T-helper 2 cell treated with Interferon-gamma antibody and Interleukin-4, amounts not matched to agents 5 μg/mL and 100 μg/mL, for 36 hours (primary cell): ENCODE data around the gene SYCP2.

Experiments used
- DNase-seq: peaks from one replicate; pipeline ENCODE4 v3.0.0; 2021; ENCODE audit warnings: low spot score
- H3K27ac Mint-ChIP-seq: one replicate; pipeline ENCODE4 v1.8.0; 2021; ENCODE audit warnings: mild to moderate bottlenecking, mixed read lengths
- H3K27me3 Mint-ChIP-seq: one replicate; pipeline ENCODE4 v1.8.0; 2021; ENCODE audit warnings: low read depth, mixed read lengths
- H3K36me3 Mint-ChIP-seq: one replicate; pipeline ENCODE4 v1.8.0; 2021; ENCODE audit warnings: low read depth, mixed read lengths
- H3K4me1 Mint-ChIP-seq: one replicate; pipeline ENCODE4 v1.8.0; 2021; ENCODE audit warnings: low read depth, mixed read lengths
- H3K4me3 Mint-ChIP-seq: one replicate; pipeline ENCODE4 v1.8.0; 2022; ENCODE audit warnings: mild to moderate bottlenecking, moderate library complexity, mixed read lengths
- H3K9me3 Mint-ChIP-seq: one replicate; pipeline ENCODE4 v1.8.0; 2021; ENCODE audit warnings: mixed read lengths

The SYCP2 gene

DNA sequence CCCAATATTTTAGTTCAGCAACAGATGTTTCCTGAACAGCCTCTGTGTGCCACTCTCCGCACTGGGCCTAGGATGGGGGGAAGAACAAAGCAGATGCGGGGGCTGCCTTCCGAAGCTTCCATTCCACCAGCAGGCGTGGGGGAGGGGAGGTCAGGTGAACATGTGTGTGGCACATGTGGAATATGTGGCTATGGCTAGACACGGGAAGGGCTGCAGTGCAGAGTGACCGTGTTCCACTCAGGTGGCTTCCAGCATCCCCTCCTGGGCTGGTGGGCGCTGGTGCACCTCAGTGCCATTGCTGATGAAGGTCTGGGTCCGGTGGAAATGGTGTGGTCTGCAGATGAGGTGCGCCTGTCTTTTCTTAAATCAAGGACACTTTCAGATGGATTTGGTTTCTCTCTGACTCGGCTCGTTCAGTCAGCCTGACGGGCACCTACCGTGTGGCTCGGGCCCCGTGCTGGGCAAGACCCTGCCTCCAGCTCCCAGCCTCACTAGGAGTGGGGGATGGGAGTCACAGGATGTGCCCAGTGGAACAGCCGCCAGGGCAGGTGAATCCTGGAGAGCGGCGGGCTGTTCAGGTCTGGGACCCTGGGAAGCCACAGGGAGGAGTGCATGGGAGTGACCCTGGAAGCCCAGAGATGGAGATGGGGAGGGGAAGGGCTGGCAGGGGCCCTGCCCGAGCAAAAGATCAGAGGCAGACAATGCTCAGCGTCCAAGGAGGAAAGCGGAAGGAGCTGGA, 111.0 kb downstream of the SYCP2 start:
- no peaks in the 10 kb centered on the region for H3K36me3 Mint-ChIP-seq
- H3K4me1 Mint-ChIP-seq: no peaks in the 10 kb centered on the region
- no peak overlapping the region for H3K27ac Mint-ChIP-seq
- no peaks in the 10 kb centered on the region for H3K27me3 Mint-ChIP-seq
- DNase-seq: no peak
- no peaks in the 10 kb centered on the region for H3K9me3 Mint-ChIP-seq
- H3K4me3 Mint-ChIP-seq: no peak overlapping the region

- Mint-ChIP-seq H3K27ac (no peak overlapping the region), H3K4me1 (no peaks in the 10 kb centered on the region), H3K9me3 (no peaks in the 10 kb centered on the region), H3K27me3 (no peaks in the 10 kb centered on the region), H3K36me3 (no peaks in the 10 kb centered on the region), H3K4me3 (no peak overlapping the region)
- DNase-seq: no peak
Observed at GRCh38 chr20:59821788-59822187, 111.6 kb downstream of the SYCP2 start.

GRCh38 chr20:59821201-59821600, 112.2 kb downstream of the SYCP2 start:
- Mint-ChIP-seq H3K36me3 (no peaks in the 10 kb centered on the region), H3K27ac (no peak overlapping the region)

DNA sequence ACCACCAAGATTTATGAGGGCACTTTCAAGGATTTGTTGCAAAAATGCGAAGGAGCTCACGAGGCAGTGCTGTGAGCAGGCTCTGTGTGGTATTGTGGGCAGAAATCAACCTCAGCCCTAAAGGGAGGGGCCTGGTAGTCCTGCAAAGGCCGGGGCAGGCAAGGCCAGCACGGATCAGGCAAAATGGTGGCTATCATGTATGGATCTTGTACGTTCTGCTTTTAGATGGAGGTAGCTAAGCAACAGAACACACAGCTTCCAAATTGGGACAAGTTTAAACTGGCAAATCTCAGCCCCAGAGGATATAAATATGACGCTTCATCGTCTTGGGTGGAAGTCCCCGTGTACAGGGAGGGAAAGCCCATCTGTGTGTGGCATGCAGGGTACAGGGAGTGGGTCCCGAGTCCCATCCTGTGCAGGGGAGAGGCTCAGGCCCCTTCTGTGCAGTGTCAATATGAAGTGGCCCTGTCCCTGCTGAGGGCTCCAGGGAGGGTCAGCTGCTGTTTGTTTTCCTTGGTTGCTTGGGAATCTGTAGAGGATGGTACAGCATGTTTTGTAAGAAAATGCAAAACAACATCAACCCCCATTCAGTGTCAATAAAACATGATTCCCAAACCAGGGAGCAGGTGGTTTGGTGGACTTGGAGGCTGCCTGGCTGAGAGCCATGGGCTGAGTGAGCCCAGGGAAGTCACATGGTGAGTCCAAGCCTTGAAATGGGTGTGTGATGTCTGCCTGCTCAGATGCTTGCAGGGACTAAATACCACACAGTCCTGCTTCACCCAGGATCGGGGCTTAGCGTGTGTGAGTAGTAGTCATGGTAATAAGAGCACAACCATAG, 113.0 kb downstream of the SYCP2 start:
- H3K36me3 Mint-ChIP-seq: no peaks in the 10 kb centered on the region
- no peak overlapping the region for H3K4me3 Mint-ChIP-seq
- no peak overlapping the region for H3K27ac Mint-ChIP-seq
- no peaks in the 10 kb centered on the region for H3K9me3 Mint-ChIP-seq
- DNase-seq: no peak
- no peaks in the 10 kb centered on the region for H3K27me3 Mint-ChIP-seq
- H3K4me1 Mint-ChIP-seq: no peaks in the 10 kb centered on the region

More at GRCh38 chr20:59821201-59821600, 112.2 kb downstream of the SYCP2 start:
- no peak overlapping the region for H3K4me3 Mint-ChIP-seq
- no peaks in the 10 kb centered on the region for H3K4me1 Mint-ChIP-seq
- no peaks in the 10 kb centered on the region for H3K9me3 Mint-ChIP-seq
- DNase-seq: no peak
- H3K27me3 Mint-ChIP-seq: no peaks in the 10 kb centered on the region

DNA sequence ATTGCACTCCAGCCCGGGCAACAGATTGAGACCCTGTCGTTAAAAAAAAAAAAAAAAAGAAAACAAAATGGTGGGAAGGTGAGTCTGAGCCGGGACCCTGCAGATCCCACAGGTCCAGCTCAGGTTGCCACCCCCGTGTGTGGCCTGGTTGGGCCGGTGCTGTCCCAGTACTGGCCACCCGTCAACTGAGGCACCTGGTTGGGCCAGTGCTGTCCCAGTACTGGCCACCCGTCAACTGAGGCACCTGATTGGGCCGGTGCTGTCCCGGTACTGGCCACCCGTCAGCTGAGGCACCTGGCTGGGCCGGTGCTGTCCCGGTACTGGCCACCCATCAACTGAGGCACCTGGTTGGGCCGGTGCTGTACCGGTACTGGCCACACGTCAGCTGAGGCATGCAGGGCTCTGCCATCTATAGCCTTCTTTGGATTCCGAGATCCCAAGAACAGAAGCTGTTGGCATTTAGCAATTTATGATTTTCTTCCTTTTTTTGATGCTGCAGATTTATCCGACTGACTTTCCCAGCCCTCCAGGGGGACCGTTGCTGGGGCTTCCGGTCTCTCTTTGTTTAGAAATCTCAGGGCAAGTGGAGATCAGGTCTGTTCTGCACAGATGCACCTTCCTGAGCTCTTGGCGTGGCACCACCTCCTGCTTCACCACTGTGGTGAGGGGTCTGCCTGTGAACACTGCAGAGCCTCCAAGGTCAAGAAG, 113.8 kb downstream of the SYCP2 start:
- Mint-ChIP-seq H3K27me3 (no peaks in the 10 kb centered on the region), H3K9me3 (no peaks in the 10 kb centered on the region), H3K4me3 (no peak overlapping the region), H3K4me1 (no peaks in the 10 kb centered on the region), H3K36me3 (no peaks in the 10 kb centered on the region), H3K27ac (no peak overlapping the region)
- no peak for DNase-seq

- H3K27me3 Mint-ChIP-seq: no peaks in the 10 kb centered on the region
- H3K4me1 Mint-ChIP-seq: no peaks in the 10 kb centered on the region
- no peaks in the 10 kb centered on the region for H3K9me3 Mint-ChIP-seq
- no peaks in the 10 kb centered on the region for H3K36me3 Mint-ChIP-seq
- no peak overlapping the region for H3K4me3 Mint-ChIP-seq
- H3K27ac Mint-ChIP-seq: no peak overlapping the region
- no peak for DNase-seq
Observed at GRCh38 chr20:59818911-59819310, 114.5 kb downstream of the SYCP2 start.

DNA sequence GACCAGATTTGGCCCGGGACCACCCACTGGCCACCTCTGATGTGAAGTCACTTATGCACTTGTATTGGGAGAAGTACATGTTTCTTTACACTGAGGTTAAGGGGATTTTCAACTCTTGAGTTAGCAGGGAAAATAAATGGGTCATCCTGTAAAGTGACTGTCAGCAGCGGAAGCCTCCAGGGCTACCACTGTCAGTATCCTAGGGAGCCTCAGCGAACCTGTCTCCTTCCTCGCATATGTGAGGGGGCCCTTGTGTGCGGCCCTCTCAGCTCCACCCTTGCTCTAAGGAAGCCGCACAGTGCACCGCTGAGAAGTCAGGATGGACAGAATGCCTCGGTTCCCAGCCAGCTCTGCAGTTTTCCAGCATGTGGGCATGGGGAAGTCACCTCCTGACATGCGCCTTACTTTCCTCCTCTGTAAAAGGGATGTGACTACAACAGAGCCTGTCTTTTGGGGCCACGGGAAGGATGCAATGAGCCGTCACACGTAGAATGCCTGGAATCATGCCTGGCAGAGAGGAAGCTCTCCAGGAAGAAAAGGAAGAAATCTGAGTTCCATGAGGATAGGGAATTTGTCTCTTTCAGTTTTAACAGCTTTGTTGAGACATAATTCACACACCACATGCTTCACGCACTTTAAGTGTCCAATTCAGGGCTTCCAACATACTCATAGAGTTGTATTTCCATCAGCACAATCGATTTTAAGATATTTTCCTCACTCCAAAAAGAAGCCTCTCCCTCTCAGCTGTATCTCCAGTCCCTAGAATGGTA, 115.4 kb downstream of the SYCP2 start:
- no peak for DNase-seq
- Mint-ChIP-seq H3K4me1 (no peaks in the 10 kb centered on the region), H3K4me3 (no peak overlapping the region), H3K27ac (no peak overlapping the region), H3K36me3 (no peaks in the 10 kb centered on the region), H3K9me3 (no peaks in the 10 kb centered on the region), H3K27me3 (no peaks in the 10 kb centered on the region)

DNA sequence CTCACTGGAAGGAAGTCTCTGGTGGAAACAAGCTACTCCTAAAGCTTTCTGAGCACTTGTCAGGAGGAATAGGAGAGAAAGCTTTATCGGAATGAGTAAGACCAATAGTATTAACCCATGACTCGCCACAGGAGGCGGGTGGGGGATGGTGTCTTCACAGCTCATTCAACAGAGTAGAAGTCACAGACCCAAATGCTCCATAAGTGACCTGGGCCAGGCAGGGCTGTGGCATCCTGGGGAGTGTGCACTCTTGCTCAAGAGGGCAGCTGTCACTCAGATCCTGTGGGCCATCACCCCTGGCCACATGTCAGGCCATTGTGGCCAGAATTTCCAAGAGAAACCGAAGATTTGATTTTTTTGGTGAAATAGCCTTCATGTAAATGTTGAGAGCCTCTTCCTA, 116.0 kb downstream of the SYCP2 start:
- no peaks in the 10 kb centered on the region for H3K4me1 Mint-ChIP-seq
- no peak for DNase-seq
- H3K27ac Mint-ChIP-seq: no peak overlapping the region
- no peaks in the 10 kb centered on the region for H3K9me3 Mint-ChIP-seq
- no peak overlapping the region for H3K4me3 Mint-ChIP-seq
- no peaks in the 10 kb centered on the region for H3K36me3 Mint-ChIP-seq
- H3K27me3 Mint-ChIP-seq: no peaks in the 10 kb centered on the region

DNA sequence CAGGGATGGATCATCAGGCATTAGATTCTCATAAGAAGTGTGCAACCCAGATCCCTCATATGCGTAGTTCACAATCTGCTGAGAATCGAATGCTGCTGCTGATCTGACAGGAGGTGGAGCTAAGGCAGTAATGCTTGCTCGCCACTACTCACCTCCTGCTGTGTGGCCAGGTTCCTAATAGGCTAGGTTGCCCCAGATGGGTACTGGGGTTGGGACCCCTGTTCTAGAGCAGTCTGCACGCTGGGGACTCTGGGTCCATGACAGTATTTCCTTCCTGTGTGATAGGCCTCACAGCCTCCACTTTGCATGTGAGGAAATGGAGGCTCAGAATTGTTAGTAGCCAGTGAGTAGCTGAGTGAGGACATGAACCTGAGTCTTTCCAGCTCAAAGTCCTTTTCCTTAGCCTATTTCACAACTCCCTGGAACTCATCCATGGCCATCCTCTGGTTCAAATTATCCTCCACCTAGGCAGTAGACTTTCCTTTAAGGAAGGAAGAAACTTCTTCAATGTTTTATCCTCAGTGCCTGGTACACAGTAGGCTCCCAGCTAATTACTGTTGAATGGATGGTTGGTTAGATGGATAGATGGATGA, 117.2 kb downstream of the SYCP2 start:
- no peak overlapping the region for H3K27ac Mint-ChIP-seq
- no peaks in the 10 kb centered on the region for H3K9me3 Mint-ChIP-seq
- no peak overlapping the region for H3K4me3 Mint-ChIP-seq
- H3K4me1 Mint-ChIP-seq: no peaks in the 10 kb centered on the region
- no peaks in the 10 kb centered on the region for H3K27me3 Mint-ChIP-seq
- H3K36me3 Mint-ChIP-seq: no peaks in the 10 kb centered on the region
- DNase-seq: no peak

DNA sequence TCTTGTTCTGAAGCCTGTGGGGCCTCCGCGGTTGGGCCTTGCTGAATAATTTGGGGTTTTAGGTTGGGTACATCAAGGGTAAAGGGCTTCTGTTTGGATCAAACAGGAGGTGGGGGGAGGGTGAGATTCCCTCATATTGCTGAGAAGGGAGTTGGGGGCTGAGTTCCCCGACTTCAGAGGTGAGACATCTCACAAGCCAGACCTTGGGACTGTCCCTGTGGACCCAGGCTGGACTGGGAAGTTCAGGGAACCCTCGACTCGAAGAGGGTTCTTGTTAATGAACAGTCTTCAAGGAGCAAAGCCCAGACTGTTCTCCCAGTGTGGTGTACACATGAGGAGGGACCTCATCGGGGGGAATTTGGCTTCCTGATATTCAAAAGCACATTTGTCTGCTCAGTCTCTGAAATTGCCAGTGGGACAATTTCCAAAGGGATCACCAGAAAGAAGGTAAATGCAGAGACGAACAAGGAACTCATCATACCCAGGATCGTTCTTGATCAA, 118.5 kb downstream of the SYCP2 start:
- no peaks in the 10 kb centered on the region for H3K4me1 Mint-ChIP-seq
- DNase-seq: no peak
- H3K27me3 Mint-ChIP-seq: no peaks in the 10 kb centered on the region
- H3K27ac Mint-ChIP-seq: no peak overlapping the region
- no peaks in the 10 kb centered on the region for H3K9me3 Mint-ChIP-seq
- no peak overlapping the region for H3K4me3 Mint-ChIP-seq
- H3K36me3 Mint-ChIP-seq: no peaks in the 10 kb centered on the region

- Mint-ChIP-seq H3K27ac (no peak overlapping the region), H3K36me3 (no peaks in the 10 kb centered on the region), H3K4me3 (no peak overlapping the region)
Observed at GRCh38 chr20:59813948-59814839, 119.2 kb downstream of the SYCP2 start.

More at GRCh38 chr20:59813948-59814839, 119.2 kb downstream of the SYCP2 start:
- Mint-ChIP-seq H3K4me1 (no peaks in the 10 kb centered on the region), H3K27me3 (no peaks in the 10 kb centered on the region), H3K9me3 (no peaks in the 10 kb centered on the region)
- no peak for DNase-seq
